Lung (tissue), 16 donors: ENCODE data around the gene ATXN1. TPM values are rescaled to one million over a fixed set of nuclear protein-coding genes. Genes with fewer than 3 reads are reported as not detected.
A peak's percentile ranks its signal among the peaks of the same experiment; 100 is the strongest.

Experiments
- ATAC-seq: fragments of 200-7000 bp; cut with Tn5 transposase; one replicate; pipeline ENCODE4 v1.9.1; 2020; ENCODE audit warnings: moderate number of reproducible peaks; ENCODE audit not compliant: insufficient read depth, low FRiP score
- DNase-seq, 3 donors: peaks; one replicate each; pipeline ENCODE4 v3.0.0-alpha.2; 2013 to 2017
- H3K27ac ChIP-seq, 2 donors: one replicate each; pipeline ENCODE4 v1.5.1; 2013; ENCODE audit warnings: mild to moderate bottlenecking in 2 of 2, moderate library complexity in 2 of 2, control low read depth in 1 of 2, inconsistent platforms in 1 of 2, low read depth in 1 of 2, low read length in 1 of 2
- H3K27me3 ChIP-seq, 3 donors: one replicate each; pipeline ENCODE4 v1.5.1; 2013; ENCODE audit warnings: low read length in 2 of 3; ENCODE audit not compliant: control insufficient read depth in 3 of 3, insufficient read depth in 3 of 3
- H3K36me3 ChIP-seq, 4 donors: one replicate each; pipeline ENCODE4 v1.5.1; 2013; ENCODE audit warnings: low read length in 4 of 4, mild to moderate bottlenecking in 1 of 4, moderate library complexity in 1 of 4; ENCODE audit not compliant: control insufficient read depth in 4 of 4, insufficient read depth in 4 of 4
- H3K4me1 ChIP-seq, 5 donors: one replicate each; pipeline ENCODE4 v1.5.1; 2013; ENCODE audit warnings: low read length in 5 of 5, mild to moderate bottlenecking in 2 of 5, moderate library complexity in 1 of 5; ENCODE audit not compliant: control insufficient read depth in 5 of 5, insufficient read depth in 5 of 5
- H3K4me3 ChIP-seq: one replicate; pipeline ENCODE4 v1.5.1; 2013; ENCODE audit warnings: mild to moderate bottlenecking, control low read depth, moderate library complexity
- H3K9ac ChIP-seq, 2 donors: one replicate each; pipeline ENCODE4 v1.5.1; 2013; ENCODE audit warnings: low read length in 2 of 2, control low read depth in 1 of 2; ENCODE audit not compliant: insufficient read depth in 1 of 2
- H3K9me3 ChIP-seq, 4 donors: one replicate each; pipeline ENCODE4 v1.5.1; 2013; ENCODE audit warnings: low read length in 3 of 4, mild to moderate bottlenecking in 1 of 4, moderate library complexity in 1 of 4; ENCODE audit not compliant: control insufficient read depth in 4 of 4, insufficient read depth in 3 of 4
- WGBS, 2 donors: extraction: QIAGEN DNeasy Blood & Tissue Kit; methylation state at CpG; one replicate each; pipeline ENCODE4 v1.1.7; 2013; 5-methylcytosine and 5-hydroxymethylcytosine counted together
- long read RNA-seq, 5 donors: transcript quantifications; one replicate each; lab custom pipeline, GENCODE V29; 2026
- polyA plus RNA-seq, 2 donors: library from polyadenylated mRNA; stranded (reverse); fragments of 200-250 nt; gene quantifications; one replicate each; pipeline ENCODE4 v1.2.1, GENCODE V29; 2013
- total RNA-seq, 2 donors: library from RNA; depleted of rRNA in 1 of 2; stranded (reverse); fragments of >200 nt in 1 of 2; gene quantifications; one replicate each; pipeline ENCODE4 v1.2.1, GENCODE V29; 2014 to 2021
- TF ChIP-seq, protein P1 (sequence below): IDR thresholded peaks from 2 replicates; pipeline ENCODE4 v1.5.1; 2012; ENCODE audit warnings: mild to moderate bottlenecking; ENCODE audit errors: control extremely low read depth, extremely low read depth
- donor health status: control.
- donor health status: control.
- donor health status: Bipolar disorder and iron deficiency.
- donor health status: healthy.
- donor health status: DM: yes; HTN: yes; CAD: no.

The ATXN1 gene
- total RNA-seq (100 to 1,000 TPM in 1 of 2 donors, 10 to 100 TPM in 1; 58.2 to 108 TPM), polyA plus RNA-seq (10 to 100 TPM in 1 of 2 donors, 1 to 10 TPM in 1; 9.7 to 11.6 TPM)
- long read RNA-seq, donor 1, transcript ATXN1-211 (1 exons, 558 nt), result major isoform, 5 of 5 reads
- long read RNA-seq, donor 1, partial matches to known transcripts, result 0 of 5 reads
- long read RNA-seq, donor 1, other reads (novel, unspliced or antisense), result 0 of 5 reads
- long read RNA-seq, donor 2, partial matches to known transcripts, result 0 of 4 reads
- long read RNA-seq, donor 2, other reads (novel, unspliced or antisense), result 0 of 4 reads
- long read RNA-seq, donor 3, partial matches to known transcripts, result 0 of 4 reads
- long read RNA-seq, donor 3, other reads (novel, unspliced or antisense), result 0 of 4 reads
- long read RNA-seq, donor 4, result 0 reads
- long read RNA-seq, donor 5, transcript ATXN1-211 (1 exons, 558 nt), result major isoform, 6 of 12 reads
- long read RNA-seq, donor 5, partial matches to known transcripts, result 6 of 12 reads
- long read RNA-seq, donor 5, other reads (novel, unspliced or antisense), result 0 of 12 reads

DNA sequence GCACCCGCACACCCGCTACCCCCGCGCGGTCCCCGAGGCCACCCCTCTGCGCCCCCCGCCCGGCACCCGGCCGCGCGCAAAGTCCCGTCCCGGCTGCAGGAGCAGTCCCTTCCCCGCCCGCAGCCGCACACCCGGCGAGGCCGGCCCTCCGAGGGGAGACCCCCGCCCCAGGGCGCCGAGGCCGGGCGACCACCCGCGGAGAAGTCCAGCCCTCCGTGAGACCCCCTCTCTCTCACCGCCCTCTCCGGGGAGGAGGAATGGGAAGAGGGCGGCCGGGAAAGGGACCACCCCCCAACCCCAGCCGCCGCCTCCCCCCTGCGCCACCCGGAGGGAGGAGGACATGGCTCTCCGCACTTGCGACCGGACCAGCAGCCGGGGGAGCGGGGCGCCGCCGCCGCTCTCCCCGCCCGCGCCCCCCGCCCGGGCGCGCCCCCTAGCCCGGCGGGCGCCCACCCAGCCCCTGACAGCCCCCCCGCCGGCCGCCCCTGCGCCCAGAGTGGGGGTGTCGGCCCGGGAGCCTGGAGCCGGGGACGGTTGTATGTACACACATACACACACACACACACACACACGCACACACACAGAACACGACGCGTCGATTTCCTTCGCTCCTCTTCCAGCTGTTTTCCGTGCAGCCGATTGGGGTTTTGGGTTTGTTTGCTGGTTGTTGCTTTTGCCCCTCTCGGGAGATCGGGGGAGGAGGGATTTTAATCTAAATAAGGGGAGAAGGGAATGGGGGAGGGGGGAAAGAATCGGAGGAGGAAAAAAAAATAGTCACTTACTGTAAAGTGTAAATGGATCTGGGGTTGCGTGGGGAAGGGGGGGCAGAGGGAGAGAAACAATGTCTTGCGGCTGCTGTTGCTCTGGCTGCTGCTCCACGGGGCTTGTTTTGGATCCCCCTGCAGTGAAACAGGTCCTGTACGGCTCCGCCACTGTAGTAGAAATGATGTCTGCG is at the start of gene ATXN1:
ATXN1 (minus strand) TSS at position 945 of the 955 bp plus-strand sequence.
- Histone ChIP-seq H3K27ac (peak within 1 kb of the TSS; percentile 100), H3K9me3 (no peaks in the 10 kb centered on the region), H3K27me3 (no peaks in the 10 kb centered on the region), H3K9ac (peak within 1 kb of the TSS; percentile 84 to 95), H3K4me3 (peak within 1 kb of the TSS; percentile 82), H3K4me1 (peaks cover 0 to 32% (median 9%) of the 10 kb centered on the region in 5 donors), H3K36me3 (peaks cover 0 to 2% (median 0%) of the 10 kb centered on the region in 4 donors)
- DNase-seq (peak; percentile 86 to 91 (median 86)), ATAC-seq (no peak)
- TF ChIP-seq, protein P1, sequence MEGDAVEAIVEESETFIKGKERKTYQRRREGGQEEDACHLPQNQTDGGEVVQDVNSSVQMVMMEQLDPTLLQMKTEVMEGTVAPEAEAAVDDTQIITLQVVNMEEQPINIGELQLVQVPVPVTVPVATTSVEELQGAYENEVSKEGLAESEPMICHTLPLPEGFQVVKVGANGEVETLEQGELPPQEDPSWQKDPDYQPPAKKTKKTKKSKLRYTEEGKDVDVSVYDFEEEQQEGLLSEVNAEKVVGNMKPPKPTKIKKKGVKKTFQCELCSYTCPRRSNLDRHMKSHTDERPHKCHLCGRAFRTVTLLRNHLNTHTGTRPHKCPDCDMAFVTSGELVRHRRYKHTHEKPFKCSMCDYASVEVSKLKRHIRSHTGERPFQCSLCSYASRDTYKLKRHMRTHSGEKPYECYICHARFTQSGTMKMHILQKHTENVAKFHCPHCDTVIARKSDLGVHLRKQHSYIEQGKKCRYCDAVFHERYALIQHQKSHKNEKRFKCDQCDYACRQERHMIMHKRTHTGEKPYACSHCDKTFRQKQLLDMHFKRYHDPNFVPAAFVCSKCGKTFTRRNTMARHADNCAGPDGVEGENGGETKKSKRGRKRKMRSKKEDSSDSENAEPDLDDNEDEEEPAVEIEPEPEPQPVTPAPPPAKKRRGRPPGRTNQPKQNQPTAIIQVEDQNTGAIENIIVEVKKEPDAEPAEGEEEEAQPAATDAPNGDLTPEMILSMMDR, result no peak
- WGBS, 2 donors, result 0 to 1% methylated on average over 36 to 82 of the region's 82 CpGs

DNA sequence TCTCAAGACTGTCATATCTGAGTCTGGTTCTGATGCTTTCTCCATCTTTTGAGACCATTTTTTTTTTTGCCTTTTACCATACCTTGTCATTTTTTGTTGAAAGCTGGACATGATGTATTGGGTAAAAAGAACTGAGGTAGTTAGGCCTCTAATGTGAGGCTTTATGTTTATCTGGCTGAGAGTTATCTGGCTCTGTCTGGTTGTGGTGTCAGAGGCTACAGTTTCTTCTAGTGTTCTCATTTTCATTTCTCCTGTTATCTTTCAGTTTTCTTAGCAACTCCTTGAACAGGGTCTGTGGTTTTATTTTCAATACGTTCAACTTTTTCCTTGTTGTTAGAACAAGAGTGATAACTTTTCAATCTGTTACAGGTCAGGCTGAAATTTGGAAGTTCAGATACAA is 49.2 kb upstream of the ATXN1 start:
- DNase-seq (no peak), ATAC-seq (no peak)
- 85 to 94% methylated on average over 1 of the region's 1 CpG for WGBS, 2 donors
- no peaks in the 10 kb centered on the region for H3K36me3 ChIP-seq
- no peak overlapping the region for H3K27ac ChIP-seq
- H3K27me3 ChIP-seq, result no peaks in the 10 kb centered on the region
- H3K9me3 ChIP-seq, result peaks cover 0 to 9% (median under 1%) of the 10 kb centered on the region in 4 donors
- TF ChIP-seq, protein P1, result no peak
- H3K9ac ChIP-seq, result no peak overlapping the region
- H3K4me3 ChIP-seq, result no peak overlapping the region
- peaks cover 0 to 5% (median 0%) of the 10 kb centered on the region in 5 donors for H3K4me1 ChIP-seq

DNA sequence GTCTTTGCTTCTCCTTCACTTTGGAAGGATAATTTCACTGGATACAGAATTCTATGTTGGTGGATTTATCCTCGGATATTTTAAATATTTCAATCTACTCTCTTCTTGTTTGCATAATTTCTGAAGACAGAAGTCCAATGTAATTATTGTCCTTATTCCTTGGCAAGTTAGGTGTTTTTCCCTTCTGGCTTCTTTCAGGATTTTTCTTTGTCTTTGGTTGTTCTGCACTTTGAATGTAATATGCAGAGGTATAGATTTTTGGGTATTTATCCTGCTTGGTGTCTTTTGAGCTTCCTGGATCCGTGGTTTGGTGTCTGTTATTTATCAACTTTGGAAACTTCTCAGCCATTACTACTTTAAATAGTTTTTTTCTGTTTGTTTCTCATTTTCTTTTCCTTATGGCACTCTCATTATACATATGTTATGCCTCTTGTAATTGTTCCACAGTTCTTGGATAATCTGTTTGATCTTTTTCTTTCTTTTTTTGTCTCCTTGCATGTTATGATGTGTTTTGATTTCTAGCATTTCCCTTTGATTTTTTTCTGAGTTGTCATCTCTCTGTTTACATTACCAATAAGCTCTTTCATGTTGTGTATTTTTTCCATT is 48.6 kb upstream of the ATXN1 start:
- no peak overlapping the region for H3K27ac ChIP-seq
- H3K9me3 ChIP-seq, result peaks cover 0 to 9% (median under 1%) of the 10 kb centered on the region in 4 donors
- no peaks in the 10 kb centered on the region for H3K27me3 ChIP-seq
- H3K9ac ChIP-seq, result no peak overlapping the region
- TF ChIP-seq, protein P1, result no peak
- ATAC-seq (no peak), DNase-seq (no peak)
- H3K36me3 ChIP-seq, result no peaks in the 10 kb centered on the region
- 84 to 89% methylated on average over 2 of the region's 2 CpGs for WGBS, 2 donors
- H3K4me3 ChIP-seq, result no peak overlapping the region
- peaks cover 0 to 11% (median 3%) of the 10 kb centered on the region in 5 donors for H3K4me1 ChIP-seq
